GM12873 (cell line): ENCODE data around the gene ATP1B4.

Experiments
- CTCF ChIP-seq: IDR thresholded peaks from 2 replicates; pipeline ENCODE4 v1.5.1; 2012; ENCODE audit warnings: low read depth, mild to moderate bottlenecking, moderate library complexity, low read length, control low read depth; ENCODE audit not compliant: insufficient read depth; ENCODE audit errors: missing control alignments

The ATP1B4 gene

GRCh38 chrX:120361764-120362305 is at the start of gene ATP1B4:
Gene ATP1B4, plus strand, starts transcription at chrX:120362089. Its CDS starts 80 bp downstream, at chrX:120362169.
- no peak for TF ChIP-seq CTCF

GRCh38 chrX:120315776-120316175 is 46.1 kb upstream of the ATP1B4 start:
- no peak for TF ChIP-seq CTCF

- no peak for TF ChIP-seq CTCF
Observed at GRCh38 chrX:120316587-120317283, 45.2 kb upstream of the ATP1B4 start.

GRCh38 chrX:120318411-120318810 is 43.5 kb upstream of the ATP1B4 start:
- TF ChIP-seq CTCF, result no peak

- no peak for TF ChIP-seq CTCF
Observed at GRCh38 chrX:120321520-120322281, 40.2 kb upstream of the ATP1B4 start.

- TF ChIP-seq CTCF, result no peak
Observed at GRCh38 chrX:120331116-120331515, 30.8 kb upstream of the ATP1B4 start.

- no peak for TF ChIP-seq CTCF
Observed at GRCh38 chrX:120332394-120332793, 29.5 kb upstream of the ATP1B4 start.
